Epithelial cell of esophagus (primary cell): ENCODE data around the gene IL24.

ENCODE experiments used
- DNase-seq: peaks from one replicate; pipeline ENCODE4 v3.0.0; 2010; ENCODE audit warnings: low read depth
- H3K4me3 ChIP-seq: 2 replicates; pipeline ENCODE4 v1.5.1; 2011; ENCODE audit warnings: mild to moderate bottlenecking, low read length, control low read depth
- CTCF ChIP-seq: IDR thresholded peaks from 2 replicates; pipeline ENCODE4 v1.5.1; 2011; ENCODE audit warnings: low read depth, mild to moderate bottlenecking, low read length, control low read depth, inconsistent platforms; ENCODE audit not compliant: insufficient read depth; ENCODE audit errors: missing control alignments

IL24 gene

GRCh38 chr1:206929524-206929923 lies 32.3 kb downstream of the IL24 start:
- no peak overlapping the region for H3K4me3 ChIP-seq
- DNase-seq, result no peak
- TF ChIP-seq CTCF, result no peak

- no peak for DNase-seq
- H3K4me3 ChIP-seq, result no peak overlapping the region
- TF ChIP-seq CTCF, result no peak
Measured at GRCh38 chr1:206930210-206930798, 33.1 kb downstream of the IL24 start.

GRCh38 chr1:206931709-206932108 lies 34.5 kb downstream of the IL24 start:
- no peak overlapping the region for H3K4me3 ChIP-seq
- no peak for DNase-seq
- no peak for TF ChIP-seq CTCF

- TF ChIP-seq CTCF, result no peak
- H3K4me3 ChIP-seq, result no peak overlapping the region
- no peak for DNase-seq
Measured at GRCh38 chr1:206932177-206932576, 34.9 kb downstream of the IL24 start.

- H3K4me3 ChIP-seq, result no peak overlapping the region
- DNase-seq, result no peak
- TF ChIP-seq CTCF, result peak; percentile 25
Measured at GRCh38 chr1:206933333-206933945, 36.2 kb downstream of the IL24 start.

GRCh38 chr1:206935491-206936067 lies 38.3 kb downstream of the IL24 start:
- no peak overlapping the region for H3K4me3 ChIP-seq
- DNase-seq, result no peak
- no peak for TF ChIP-seq CTCF

GRCh38 chr1:206937425-206937824 lies 40.2 kb downstream of the IL24 start:
- no peak for TF ChIP-seq CTCF
- no peak overlapping the region for H3K4me3 ChIP-seq
- no peak for DNase-seq
